HG03103 (cell line): ENCODE measurements around the gene LAMA3.

Source experiments
- ATAC-seq: cut with Tn5 transposase; IDR thresholded peaks from one replicate; pipeline ENCODE4 v1.9.1; 2021; ENCODE audit warnings: low read depth; ENCODE audit not compliant: unreplicated experiment

Gene LAMA3

DNA sequence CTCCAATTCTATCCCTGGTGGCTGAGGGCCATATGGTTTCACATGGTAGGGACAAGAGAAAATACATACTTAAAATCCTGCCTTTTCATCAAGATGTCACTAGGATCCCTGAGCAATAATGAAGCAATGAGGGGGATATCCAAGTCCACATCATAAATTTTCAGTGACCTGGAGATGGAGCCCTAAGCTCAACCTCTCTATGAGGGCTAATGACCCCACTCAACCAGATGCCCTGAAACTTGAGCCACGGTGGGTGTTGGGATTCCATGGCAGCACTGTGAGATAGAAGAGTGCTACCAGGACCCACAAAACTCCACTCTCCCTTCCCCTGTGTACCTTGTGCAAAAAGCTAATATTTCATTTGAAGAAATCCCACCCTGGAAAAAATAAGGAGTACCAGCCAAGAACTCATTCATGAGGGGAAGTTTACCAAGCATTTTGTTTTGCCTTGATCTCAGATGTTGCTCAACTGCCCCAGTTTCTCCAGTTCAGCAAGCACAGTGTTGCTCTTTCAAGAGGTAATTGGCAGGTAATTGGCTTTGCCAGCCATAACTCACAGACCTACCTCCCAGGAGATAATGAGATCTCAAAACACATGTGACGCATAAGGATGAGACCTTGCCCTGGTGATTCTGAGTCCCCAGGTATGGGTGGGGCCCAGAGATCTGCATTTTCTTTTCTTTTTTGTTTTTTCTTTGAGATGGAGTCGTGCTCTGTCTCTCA, 274.4 kb downstream of the LAMA3 start:
- no peak for ATAC-seq

DNA sequence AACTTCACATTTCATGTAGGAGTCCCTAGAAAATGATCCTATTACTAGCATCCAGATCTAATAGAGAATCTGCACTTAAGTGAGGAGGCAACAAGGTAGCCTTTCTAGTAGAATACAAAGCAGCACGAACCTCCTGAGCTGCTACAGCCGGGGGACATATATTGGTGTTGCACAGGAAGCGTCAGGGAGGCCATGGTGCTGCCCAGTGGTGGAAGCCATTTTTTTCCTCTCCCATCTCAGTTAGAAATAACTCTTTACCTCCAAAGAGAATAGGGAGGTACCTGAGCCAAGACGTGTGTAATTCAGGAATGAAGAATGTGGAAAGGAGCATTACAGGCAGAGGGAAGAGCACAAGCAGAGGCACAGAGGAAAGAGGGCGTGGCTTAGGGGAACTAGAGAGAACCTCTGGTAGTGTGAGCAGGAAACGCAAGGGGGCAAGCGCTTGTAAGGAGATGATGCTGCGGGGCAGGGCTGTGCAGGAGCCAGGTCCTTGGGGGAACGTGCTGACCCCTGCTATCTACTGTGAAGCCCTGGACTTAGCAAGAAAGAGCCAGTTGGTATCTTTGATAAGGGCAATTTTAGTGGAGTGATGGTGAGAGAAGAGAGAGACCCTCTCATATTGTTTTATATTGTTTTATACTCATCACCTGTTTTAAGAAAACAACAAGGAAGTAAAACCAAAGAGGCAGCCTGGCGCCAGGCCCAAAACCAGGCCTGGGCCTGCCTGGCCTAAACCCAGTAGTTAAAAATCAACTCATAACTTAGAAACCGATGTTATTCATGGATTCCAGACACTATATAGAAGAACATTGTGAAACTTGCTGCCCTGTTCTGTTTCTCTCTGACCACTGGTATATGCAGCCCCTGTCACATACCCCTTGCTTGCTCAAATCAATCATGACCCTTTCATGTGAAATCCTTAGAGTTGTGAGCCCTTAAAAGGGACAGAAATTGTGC, 275.3 kb downstream of the LAMA3 start:
- ATAC-seq, result no peak

DNA sequence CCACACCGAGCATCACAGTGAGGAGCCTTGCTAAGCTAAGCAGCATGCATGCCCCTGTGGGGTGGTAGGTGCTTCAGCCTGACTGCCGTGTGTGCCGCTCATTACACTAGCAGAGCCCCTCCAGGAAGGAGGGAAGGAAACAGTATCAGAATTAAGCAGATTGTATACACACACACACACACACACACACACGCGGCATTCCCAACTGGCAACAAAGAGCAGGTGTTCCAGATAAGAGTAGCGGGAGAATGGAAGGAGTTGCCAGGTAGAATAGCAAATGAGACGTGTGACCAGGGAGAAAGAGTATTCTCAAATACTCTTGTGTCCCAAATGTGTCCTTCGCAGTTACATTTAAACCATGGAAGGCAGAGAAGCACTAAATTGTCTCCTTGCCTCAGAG, 277.7 kb downstream of the LAMA3 start:
- no peak for ATAC-seq

DNA sequence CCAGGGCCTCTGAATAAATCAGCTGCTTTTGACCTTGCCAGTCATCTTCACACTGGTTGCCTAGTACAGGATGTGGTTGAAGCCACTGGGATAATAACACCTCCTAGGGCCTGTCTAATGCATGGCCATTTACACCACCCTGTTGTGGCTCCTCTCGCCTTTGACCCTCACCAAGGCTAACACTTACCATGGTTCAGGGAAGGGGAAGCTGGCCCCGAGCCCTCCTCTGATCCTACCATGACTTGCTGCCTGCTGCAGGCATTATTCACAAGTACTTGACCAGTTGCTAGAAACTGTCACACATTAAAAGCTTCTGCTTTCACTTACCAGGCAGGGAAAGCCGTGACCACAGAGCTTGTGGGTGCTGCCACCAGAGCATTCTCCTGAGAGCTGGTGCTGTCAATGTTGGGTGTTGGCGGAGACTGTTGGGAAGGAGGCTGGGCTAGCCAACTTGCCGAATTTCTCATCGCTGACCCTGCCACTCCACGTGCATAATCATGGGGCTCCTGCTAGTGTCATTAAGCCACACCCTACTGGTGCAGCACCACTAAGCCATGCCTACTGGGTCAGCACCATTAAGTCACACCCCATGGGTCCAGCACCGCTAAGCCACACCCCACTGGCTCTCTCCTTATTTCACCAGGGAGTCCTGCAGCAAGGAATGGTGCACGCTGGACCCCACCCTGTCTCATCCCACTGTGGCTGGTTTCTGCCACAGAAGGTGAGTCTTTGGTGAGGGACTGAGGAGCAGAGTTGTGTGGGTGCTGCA, 278.3 kb downstream of the LAMA3 start:
- ATAC-seq, result peak; percentile 45

DNA sequence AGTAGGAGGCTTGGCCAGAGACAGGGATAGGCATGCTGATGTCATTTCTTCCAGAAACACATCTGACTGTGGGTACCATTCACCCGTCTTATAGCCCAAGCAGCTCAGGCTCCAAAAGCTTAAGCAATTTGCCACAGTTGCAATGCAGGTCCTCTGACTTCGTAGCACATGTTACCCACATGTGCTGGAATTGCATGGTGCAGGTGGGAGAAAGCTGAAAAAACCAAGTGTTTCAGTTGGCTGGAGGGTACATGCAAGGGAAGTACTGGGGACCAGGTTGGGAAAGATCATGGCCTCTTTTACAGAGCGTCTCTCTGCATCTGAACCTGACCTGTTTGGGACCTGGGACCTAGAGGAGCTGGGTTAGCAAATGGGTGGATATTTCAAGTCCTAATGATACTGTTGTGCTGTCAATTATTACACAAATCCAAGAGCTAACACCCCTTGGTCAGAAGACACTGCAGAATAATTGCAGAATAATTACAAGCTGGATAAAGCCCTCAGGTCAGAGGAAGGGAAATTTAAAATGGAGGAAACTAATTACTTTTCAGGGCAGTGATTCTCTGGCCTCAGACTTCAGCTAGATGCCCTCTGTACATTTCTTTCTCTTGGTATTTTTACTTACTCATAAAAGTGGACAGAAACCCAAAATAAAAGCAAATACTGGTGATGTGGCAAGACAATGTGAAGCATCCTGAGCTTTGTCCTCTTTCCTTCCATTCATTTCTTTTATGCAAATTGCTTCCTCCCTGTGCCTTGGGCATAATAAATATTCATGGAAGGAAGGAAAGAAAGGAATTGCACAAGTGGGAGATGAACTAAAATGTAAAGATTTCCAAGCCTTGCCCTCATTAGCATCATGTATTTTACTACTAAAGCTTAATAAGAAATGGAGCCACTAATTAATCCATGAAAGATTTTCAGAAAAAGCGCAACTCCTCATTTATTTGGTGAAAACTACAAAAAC, 279.7 kb downstream of the LAMA3 start:
- ATAC-seq, result no peak

DNA sequence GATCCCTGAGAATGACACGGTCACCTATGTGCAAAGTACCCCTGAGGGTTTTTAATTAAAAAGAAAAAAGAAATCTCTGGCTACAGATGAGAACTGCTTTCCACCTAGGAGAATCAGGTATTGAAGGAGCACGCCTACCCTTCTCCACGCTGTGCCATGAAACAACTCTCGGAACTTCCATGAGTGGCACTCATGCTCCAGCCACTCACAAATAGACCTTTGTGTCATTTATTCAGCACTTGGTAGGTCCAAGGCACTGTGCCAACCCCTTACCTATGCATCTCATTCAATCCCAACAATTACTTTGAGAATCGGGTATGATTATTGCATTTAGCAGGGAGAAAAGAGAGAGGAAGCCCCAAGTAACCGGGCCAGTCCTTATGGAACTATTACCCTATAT, 280.4 kb downstream of the LAMA3 start:
- no peak for ATAC-seq

DNA sequence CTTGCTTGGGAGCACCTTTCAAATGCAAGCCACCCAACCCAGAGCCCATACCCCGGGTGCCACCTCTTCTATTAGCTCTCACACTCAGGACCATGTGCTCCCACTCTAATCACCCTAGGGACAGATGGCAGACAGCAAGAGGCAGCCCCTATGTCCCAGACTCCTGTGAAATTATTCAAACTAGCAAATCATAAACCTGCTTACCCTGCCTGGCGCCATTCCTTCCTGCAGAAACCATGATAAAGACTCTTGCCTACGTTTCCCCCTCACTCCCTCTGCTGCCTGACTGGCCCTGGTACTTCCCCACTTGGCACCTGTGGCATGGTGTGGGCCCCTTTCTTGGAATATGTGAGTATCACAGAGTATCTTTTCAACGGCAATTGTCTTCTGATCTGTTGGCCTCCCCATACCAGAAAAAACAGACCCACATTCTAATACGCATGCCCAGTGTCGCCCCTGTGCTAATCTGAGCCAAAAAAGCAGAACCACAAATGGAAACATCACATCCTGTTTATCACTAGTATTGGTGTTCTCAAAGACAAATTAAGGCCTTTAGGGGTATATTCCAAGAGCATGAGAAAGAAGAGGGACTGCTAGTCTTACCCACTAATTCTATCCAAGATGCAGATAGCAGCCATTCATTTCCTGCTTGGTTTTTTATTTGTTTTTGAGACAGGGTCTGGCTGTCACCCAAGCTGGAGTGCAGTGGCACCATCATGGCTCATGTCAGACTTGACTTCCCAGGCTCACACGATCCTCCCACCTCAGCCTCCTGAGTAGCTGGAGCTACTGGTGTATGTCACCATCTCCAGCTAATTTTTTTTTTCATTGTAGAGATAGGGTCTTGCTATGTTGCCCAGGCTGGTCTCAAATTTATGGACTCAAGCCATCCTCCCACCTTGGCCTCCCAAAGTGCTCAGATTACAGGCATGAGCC, 281.2 kb downstream of the LAMA3 start:
- ATAC-seq, result no peak

DNA sequence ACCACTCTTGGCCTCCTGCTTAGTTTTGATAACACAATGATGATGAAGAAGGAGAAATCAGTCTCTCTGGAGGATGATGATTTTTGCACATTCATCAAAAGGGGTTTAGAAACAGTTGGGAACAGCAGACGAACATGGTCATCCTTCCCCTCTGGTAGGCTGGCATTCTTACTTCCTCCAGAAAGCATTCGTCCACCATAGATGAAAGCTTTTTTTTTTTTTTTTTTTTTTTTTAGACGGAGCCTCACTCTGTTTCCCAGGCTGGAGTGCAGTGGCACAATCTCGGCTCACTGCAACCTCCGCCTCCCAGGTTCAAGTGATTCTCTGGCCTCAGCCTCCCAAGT, 281.8 kb downstream of the LAMA3 start:
- ATAC-seq, result no peak

DNA sequence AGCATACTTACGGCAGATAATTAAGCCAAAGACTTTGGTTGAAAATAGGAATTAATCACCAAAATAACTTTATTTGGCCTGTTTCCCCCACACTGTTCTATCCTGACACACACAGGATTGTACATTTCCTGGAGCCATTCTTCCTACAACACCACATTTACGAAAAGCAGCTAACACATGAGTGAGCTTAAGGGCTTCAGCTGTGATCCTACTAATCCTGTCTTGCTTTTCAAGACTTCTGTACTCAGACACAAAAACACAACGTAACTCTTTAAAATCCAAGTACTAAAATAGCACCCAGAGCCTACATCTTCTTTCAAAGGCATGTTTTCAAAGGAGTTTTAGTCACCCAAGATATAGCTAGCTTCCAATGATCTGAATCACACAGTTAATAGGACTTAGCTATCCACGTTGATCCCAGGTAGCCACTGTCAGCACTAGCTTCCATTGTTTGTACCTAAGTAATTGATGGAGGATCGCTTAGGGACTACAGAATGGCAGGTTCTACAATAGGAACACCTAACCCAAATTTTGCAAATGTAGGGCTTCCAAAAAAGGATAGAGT, 282.5 kb downstream of the LAMA3 start:
- no peak for ATAC-seq

DNA sequence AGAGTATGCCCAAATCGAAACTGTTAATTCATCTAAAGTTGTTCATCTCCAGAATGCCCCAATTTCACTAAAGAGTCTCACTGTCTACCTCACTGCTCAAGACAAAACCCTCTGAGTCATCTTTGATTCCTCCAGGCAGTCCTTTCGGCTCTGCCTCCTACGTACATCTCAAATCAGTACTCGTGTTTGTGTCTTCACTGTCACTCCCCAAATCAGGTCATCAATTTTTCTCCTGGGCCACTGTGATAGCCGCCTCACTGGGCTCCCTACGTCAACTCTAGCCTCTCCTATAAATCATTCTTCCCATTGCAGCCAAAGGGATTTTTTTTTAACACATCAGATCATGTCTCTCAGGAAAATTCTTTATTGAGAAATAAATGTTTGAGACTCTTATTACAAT, 283.2 kb downstream of the LAMA3 start:
- peak; percentile 50 for ATAC-seq

DNA sequence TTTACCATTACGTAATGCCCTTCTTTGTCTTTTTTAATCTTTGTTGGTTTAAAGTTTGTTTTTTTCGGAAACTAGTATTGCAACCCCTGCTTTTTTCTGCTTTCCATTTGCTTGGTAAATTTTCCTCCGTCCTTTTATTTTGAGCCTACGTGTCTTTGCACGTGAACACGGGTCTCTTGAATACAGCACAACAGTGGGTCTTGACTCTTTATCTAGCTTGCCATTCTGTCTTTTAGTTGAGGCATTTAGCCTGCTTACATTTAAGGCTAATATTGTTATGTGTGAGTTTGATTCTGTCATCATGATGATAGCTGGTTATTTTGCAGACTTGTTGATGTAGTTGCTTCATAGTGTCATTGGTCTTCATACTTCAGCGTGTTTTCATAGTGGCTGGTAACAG, 287.9 kb downstream of the LAMA3 start:
- no peak for ATAC-seq

DNA sequence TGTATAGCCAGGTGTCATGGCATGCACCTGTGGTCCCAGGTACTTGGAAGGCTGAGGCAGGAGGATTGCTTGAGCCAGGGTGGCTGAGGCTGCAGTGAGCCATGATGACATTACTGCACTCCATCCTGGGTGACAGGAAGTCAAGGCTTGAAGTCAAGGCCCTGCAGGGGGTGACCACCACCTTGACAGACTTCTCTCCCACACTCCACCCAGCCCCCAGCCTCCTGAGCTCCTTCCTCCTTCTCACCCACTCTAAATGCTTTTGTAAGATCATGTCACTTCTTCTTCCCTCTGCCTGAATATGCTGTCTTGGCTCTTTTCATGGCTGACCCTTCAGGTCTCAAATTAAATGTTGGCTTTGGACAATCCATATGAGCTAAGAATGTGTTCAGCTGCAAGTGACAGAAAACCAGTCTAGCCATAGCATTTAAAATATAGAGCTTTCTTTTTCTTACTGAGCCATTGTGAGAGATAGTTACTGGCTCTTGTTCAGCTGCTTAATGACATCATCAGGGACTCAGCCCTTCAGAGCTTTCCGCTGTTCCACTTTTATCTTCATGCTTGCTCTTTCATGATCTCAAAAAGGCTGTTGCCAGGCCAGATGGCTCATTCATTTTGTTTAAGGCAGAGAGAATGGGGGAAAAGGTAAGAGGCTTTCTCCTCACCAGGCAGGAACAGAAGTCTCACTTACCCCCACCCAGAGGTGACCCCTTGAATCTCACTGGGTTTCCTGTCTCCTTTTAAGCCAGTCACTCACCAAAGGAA, 288.6 kb downstream of the LAMA3 start:
- ATAC-seq, result no peak

DNA sequence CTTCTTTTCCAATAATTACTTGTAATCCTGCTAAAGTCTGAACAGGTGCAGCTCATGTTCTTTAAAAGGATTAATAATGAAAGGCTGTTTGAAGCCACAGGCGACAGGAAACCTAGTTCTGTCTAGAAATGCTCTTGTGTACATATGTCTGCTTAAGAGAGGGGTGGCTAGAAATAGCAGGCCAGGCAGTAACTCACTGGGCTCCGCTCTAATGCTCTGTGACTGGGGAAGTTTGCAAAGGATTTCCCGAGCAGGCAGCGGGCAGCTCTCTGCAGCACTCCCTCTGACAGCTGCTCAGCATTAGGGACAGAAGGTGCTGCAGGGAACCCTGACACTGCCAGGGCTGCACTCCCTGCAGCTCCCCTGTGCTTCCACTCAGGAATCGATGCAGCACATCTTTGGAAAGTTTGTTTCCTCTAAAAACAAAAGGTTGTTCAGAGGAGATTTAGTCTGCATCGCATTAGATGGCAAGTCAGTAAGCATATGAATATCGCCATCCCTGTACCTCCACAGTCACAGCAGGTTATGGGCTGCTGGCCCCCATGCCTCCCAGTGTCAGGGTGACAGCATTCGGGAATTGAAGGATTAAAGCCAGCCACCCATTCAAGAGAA, 292.2 kb downstream of the LAMA3 start:
- peak; percentile 84 for ATAC-seq

DNA sequence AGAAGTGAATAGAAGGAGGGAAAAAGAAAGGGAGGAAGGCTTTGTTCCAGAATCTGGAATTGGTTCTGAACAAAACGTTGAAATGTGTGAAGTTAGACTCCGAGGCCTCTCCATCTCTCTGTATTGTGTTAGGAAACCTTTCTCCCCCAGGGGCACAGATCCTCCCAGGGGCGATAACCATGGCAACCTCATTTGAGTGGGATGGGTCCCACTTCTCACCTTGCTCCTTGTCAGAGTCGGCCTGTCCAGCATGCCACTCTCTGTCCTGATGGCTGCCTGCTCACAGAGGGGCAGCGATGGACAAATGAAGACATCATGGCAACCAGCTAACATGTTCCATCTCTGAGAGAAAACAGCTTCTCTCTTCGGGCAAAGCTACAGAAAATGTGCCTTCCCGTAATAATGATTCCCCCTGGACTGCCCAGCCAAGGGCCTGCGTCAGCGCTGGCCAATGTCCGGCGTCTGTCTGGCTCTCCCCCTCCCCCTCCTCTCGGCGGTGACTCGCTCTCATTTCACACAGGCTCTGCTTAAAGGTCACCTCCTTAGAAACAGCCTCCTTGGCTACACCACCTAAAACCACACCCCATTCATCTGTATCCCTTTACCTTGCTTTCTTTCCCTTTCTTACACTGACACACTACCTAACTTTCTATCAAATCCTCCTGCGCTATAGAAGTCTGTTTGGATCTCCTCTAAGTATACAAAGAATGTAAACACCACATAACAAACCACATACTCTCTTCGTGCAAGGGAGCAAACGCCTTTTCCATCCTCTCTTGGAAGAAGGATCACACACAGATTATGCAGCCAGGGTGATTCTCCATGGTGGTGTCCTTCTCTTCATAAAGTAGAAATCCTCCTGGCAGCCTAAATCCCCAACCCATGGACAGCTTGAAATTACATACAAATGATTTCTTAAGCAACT, 293.2 kb downstream of the LAMA3 start:
- no peak for ATAC-seq

DNA sequence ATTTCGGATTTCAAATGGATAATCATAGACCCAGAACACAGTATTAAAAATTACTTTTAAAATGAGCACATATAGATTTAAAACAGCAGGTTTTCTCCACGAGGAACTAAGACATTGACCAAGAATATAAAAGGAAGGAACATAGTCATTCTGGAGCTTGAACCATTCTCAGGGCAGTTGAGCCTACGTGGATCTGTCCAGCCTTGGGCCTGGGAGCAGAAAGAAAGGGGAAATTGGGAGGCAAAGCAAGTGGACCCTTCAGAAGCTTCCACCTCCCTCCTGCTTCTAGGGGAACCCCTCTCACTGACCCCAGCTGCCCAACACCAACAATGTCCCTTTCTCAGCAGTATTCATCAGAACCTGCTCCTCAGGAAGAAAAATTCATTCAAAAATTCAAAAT, 293.9 kb downstream of the LAMA3 start:
- no peak for ATAC-seq

DNA sequence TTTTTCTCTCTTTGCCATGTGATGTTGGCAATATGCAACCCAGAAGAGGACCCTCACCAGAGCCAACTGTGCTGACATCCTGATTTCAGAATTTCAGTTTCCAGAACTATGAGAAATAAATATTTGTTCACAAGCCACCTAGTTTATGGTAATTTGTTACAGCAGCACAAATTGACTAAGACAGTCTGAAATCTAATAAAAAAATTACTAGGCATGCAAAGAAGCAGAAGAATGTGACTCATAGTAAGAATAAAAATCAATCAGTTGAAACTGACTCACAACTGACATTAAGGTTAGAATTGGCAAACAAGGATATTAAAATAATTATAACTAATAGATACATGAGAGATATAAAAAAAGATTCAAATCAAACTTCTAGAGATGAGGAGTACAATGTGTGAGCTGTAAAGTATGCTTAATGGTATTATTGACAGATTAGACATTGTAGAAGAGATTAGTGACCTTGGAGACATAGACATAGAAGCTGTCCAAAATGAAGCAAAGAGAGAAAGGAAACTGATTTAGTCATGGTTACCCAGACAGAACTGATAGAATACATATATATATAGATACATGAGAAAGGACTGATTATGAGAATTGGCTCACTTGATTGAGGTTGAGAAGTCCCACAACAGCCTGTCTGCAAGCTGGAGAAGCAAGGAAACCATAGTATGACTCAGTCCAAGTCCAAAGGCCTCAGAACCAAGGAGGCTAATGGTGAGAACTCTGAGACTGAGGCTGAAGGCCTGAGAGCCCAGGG, 297.5 kb downstream of the LAMA3 start:
- peak; percentile 58 for ATAC-seq
